Measurements from ENCODE around the gene TTC27.

GRCh38 chr2:32824070-32824809 lies 196.4 kb downstream of the TTC27 start:
- TF ChIP-seq CTCF (optimal IDR thresholded peaks at IDR 0.05 in 1 of 3, IDR thresholded peaks at IDR 0.05 in 1 of 3, conservative IDR thresholded peaks at IDR 0.05 in 1 of 3; ENCODE audit: extremely low read depth in 1 of 3, insufficient read depth in 2 of 3, low read length in 3 of 3), result no peak
- TF ChIP-seq EZH2 (IDR thresholded peaks at IDR 0.05; ENCODE audit: low read length), result no peak

All from keratinocyte (primary cell).